Stimulated activated CD8-positive, alpha-beta memory T cell treated with anti-CD3 and anti-CD28 coated beads, Interleukin-2, amount 100 ng/mL, for 48 hours (primary cell): Measurements from ENCODE around the gene CNOT11.
"Not testable (repeated sequence)": the region's sequence is repeated elsewhere in the genome, so short reads cannot be mapped to it uniquely, and the experiment has no call there.

Experiments
- DNase-seq, 2 donors: peaks; one replicate each; pipeline ENCODE4 v3.0.0-alpha.2; 2020; ENCODE audit warnings: low read depth in 2 of 2

CNOT11 gene

GRCh38 chr2:101245468-101245867 is 7.2 kb upstream of the CNOT11 start:
- not testable (repeated sequence) for DNase-seq

- DNase-seq, result not testable (repeated sequence)
Measured at GRCh38 chr2:101248756-101249155, 3.9 kb upstream of the CNOT11 start.

- no peak for DNase-seq
Measured at GRCh38 chr2:101249826-101250225, 2.9 kb upstream of the CNOT11 start.

- DNase-seq, result not testable (repeated sequence)
Measured at GRCh38 chr2:101251246-101251781, 1.4 kb upstream of the CNOT11 start.

GRCh38 chr2:101251844-101252407 is 760 bp upstream of the CNOT11 start:
- DNase-seq, result no peak

GRCh38 chr2:101253013-101253702 is 472 bp downstream of the CNOT11 start:
- DNase-seq, result peak; percentile 52 to 54

GRCh38 chr2:101253703-101254450 is 1.2 kb downstream of the CNOT11 start:
- no peak for DNase-seq

GRCh38 chr2:101255501-101255900 is 2.8 kb downstream of the CNOT11 start:
- no peak for DNase-seq

GRCh38 chr2:101256316-101256715 is 3.6 kb downstream of the CNOT11 start:
- no peak for DNase-seq

GRCh38 chr2:101258804-101259203 is 6.1 kb downstream of the CNOT11 start:
- DNase-seq, result no peak

GRCh38 chr2:101262142-101262541 is 9.5 kb downstream of the CNOT11 start:
- DNase-seq, result no peak

- no peak for DNase-seq
Measured at GRCh38 chr2:101263377-101263800, 10.7 kb downstream of the CNOT11 start.

- DNase-seq, result no peak
Measured at GRCh38 chr2:101264360-101264939, 11.8 kb downstream of the CNOT11 start.

- no peak for DNase-seq
Measured at GRCh38 chr2:101265893-101266499, 13.3 kb downstream of the CNOT11 start.

GRCh38 chr2:101267671-101268656 is 15.3 kb downstream of the CNOT11 start:
- DNase-seq, result no peak

GRCh38 chr2:101270700-101271259 is 18.1 kb downstream of the CNOT11 start:
- no peak for DNase-seq

GRCh38 chr2:101272045-101272784 is 19.5 kb downstream of the CNOT11 start:
- DNase-seq, result no peak

- DNase-seq, result no peak
Measured at GRCh38 chr2:101273056-101273455, 20.4 kb downstream of the CNOT11 start.

- no peak for DNase-seq
Measured at GRCh38 chr2:101274142-101274541, 21.5 kb downstream of the CNOT11 start.

GRCh38 chr2:101277111-101277510 is 24.4 kb downstream of the CNOT11 start:
- DNase-seq, result no peak
